ENCODE measurements around the gene WWC1. TPM values are rescaled to one million over a fixed set of nuclear protein-coding genes. Genes with fewer than 3 reads are reported as not detected.

WWC1 gene
- total RNA-seq, 4 donors from 2014 or later = 0.51 TPM; not detected in 3

GRCh38 chr5:168420461-168420860 is 129.0 kb downstream of the WWC1 start:
- Histone ChIP-seq H3K9me3 (no peaks in the 10 kb centered on the region), H3K4me1 (no peaks in the 10 kb centered on the region), H3K36me3 (no peaks in the 10 kb centered on the region), H3K27me3 (no peaks in the 10 kb centered on the region), H3K27ac (no peak overlapping the region), H3K4me3 (no peak overlapping the region)
- in situ Hi-C loops (cut with MboI; ENCODE audit: low sequenced_read_pairs in 4 of 4) = no loop called here
- intact Hi-C loops (cut with DNase I; ENCODE audit: low total_unique reads) = no loop called here
- DNase-seq (no peak), ATAC-seq (no peak)
- TF ChIP-seq POLR2A (IDR thresholded peaks at IDR 0.05) = no peak
- TF ChIP-seq, protein P1, sequence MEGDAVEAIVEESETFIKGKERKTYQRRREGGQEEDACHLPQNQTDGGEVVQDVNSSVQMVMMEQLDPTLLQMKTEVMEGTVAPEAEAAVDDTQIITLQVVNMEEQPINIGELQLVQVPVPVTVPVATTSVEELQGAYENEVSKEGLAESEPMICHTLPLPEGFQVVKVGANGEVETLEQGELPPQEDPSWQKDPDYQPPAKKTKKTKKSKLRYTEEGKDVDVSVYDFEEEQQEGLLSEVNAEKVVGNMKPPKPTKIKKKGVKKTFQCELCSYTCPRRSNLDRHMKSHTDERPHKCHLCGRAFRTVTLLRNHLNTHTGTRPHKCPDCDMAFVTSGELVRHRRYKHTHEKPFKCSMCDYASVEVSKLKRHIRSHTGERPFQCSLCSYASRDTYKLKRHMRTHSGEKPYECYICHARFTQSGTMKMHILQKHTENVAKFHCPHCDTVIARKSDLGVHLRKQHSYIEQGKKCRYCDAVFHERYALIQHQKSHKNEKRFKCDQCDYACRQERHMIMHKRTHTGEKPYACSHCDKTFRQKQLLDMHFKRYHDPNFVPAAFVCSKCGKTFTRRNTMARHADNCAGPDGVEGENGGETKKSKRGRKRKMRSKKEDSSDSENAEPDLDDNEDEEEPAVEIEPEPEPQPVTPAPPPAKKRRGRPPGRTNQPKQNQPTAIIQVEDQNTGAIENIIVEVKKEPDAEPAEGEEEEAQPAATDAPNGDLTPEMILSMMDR (IDR thresholded peaks at IDR 0.05 in 4 of 5, conservative IDR thresholded peaks at IDR 0.05 in 1 of 5) = no peak

- no peak for DNase-seq
- intact Hi-C loops (cut with DNase I; ENCODE audit: low total_unique reads) = no loop called here
- H3K9me3 ChIP-seq = no peaks in the 10 kb centered on the region
Observed at GRCh38 chr5:168422431-168422830, 131.0 kb downstream of the WWC1 start.

GRCh38 chr5:168423478-168423877 is 132.0 kb downstream of the WWC1 start:
- DNase-seq (no peak), ATAC-seq (no peak)
- intact Hi-C loops (cut with DNase I; ENCODE audit: low total_unique reads) (no loop called here), in situ Hi-C loops (cut with MboI; ENCODE audit: low sequenced_read_pairs in 4 of 4) (no loop called here)
- no peak for TF ChIP-seq POLR2A (IDR thresholded peaks at IDR 0.05)
- TF ChIP-seq, protein P1 (IDR thresholded peaks at IDR 0.05 in 4 of 5, conservative IDR thresholded peaks at IDR 0.05 in 1 of 5) = no peak
- H3K36me3 ChIP-seq = no peaks in the 10 kb centered on the region
- H3K27ac ChIP-seq = no peak overlapping the region
- H3K27me3 ChIP-seq = no peaks in the 10 kb centered on the region
- H3K4me3 ChIP-seq = no peak overlapping the region
- no peaks in the 10 kb centered on the region for H3K4me1 ChIP-seq
- no peaks in the 10 kb centered on the region for H3K9me3 ChIP-seq

More at GRCh38 chr5:168422431-168422830, 131.0 kb downstream of the WWC1 start:
- H3K27ac ChIP-seq = no peak overlapping the region
- no peaks in the 10 kb centered on the region for H3K4me1 ChIP-seq
- TF ChIP-seq, protein P1 (IDR thresholded peaks at IDR 0.05 in 4 of 5, conservative IDR thresholded peaks at IDR 0.05 in 1 of 5) = no peak
- no peak for TF ChIP-seq POLR2A (IDR thresholded peaks at IDR 0.05)
- no peak overlapping the region for H3K4me3 ChIP-seq
- H3K27me3 ChIP-seq = no peaks in the 10 kb centered on the region
- no peaks in the 10 kb centered on the region for H3K36me3 ChIP-seq
- in situ Hi-C loops (cut with MboI; ENCODE audit: low sequenced_read_pairs in 4 of 4) = no loop called here
- no peak for ATAC-seq

- H3K4me1 ChIP-seq = no peaks in the 10 kb centered on the region
- H3K4me3 ChIP-seq = no peak overlapping the region
- no peaks in the 10 kb centered on the region for H3K36me3 ChIP-seq
- no peak for TF ChIP-seq POLR2A (IDR thresholded peaks at IDR 0.05)
- TF ChIP-seq, protein P1 (IDR thresholded peaks at IDR 0.05 in 4 of 5, conservative IDR thresholded peaks at IDR 0.05 in 1 of 5) = no peak
- H3K27me3 ChIP-seq = no peaks in the 10 kb centered on the region
- no peak overlapping the region for H3K27ac ChIP-seq
- in situ Hi-C loops (cut with MboI; ENCODE audit: low sequenced_read_pairs in 4 of 4) = no loop called here
- no peak for ATAC-seq
- intact Hi-C loops (cut with DNase I; ENCODE audit: low total_unique reads) = no loop called here
- DNase-seq = no peak
- no peaks in the 10 kb centered on the region for H3K9me3 ChIP-seq
Observed at GRCh38 chr5:168423971-168424370, 132.5 kb downstream of the WWC1 start.
